K562 (cell line): ENCODE data around the gene TOR1B. TPM values are rescaled to one million over a fixed set of nuclear protein-coding genes. Genes with fewer than 3 reads are reported as not detected.

Experiments used
- ATAC-seq: fragments of 200-7000 bp; cut with Tn5 transposase; 3 replicates; pipeline ENCODE4 v1.9.1; 2020; ENCODE audit warnings: moderate library complexity
- BruUV-seq: library from RNA; stranded (reverse); fragments of 400-500 nt; replicated peaks from 2 replicates; lab custom pipeline; 2021; lab: Mats Ljungman, UMichigan
- CTCF ChIA-PET: fragments of 300-600 bp; formaldehyde crosslinking; extraction: SDS; loops from one replicate; lab custom pipeline; 2021; ENCODE audit warnings: low intra/inter-chr PET ratio; lab: Yijun Ruan, JAX
- POLR2A ChIA-PET: fragments of 300-600, 350-650 bp; sonication (Branson Sonifier 250); formaldehyde crosslinking; extraction: SDS; loops from one replicate; lab custom pipeline; 2021; ENCODE audit warnings: antibody characterized with exemption, inconsistent platforms; lab: Yijun Ruan, JAX
- DNase-seq, 4 experiments: peaks; one replicate each; pipeline versions ENCODE4 v3.0.0 to v3.0.0-alpha.2; 2011 to 2018; ENCODE audit warnings: low spot score in 3 of 4, mixed read lengths in 3 of 4; ENCODE audit errors: extremely low read depth in 1 of 4
- FAIRE-seq: peaks from 2 replicates; lab custom pipeline; 2011; peaks lifted over from hg19 to GRCh38; lab: Jason Lieb, UNC
- H2AFZ ChIP-seq: 2 replicates; pipeline ENCODE4 v1.6.0; 2011; ENCODE audit warnings: low read depth, low read length, control low read depth, inconsistent platforms
- H3K27ac ChIP-seq: fragments of 200-600 bp; 3 replicates; pipeline ENCODE4 v1.8.0; 2011; ENCODE audit warnings: low read depth, mild to moderate bottlenecking, control low read depth, inconsistent platforms, low read length, moderate library complexity, mixed read lengths; ENCODE audit errors: extremely low read depth
- H3K27me3 ChIP-seq, 2 experiments: fragments of 300-600 bp in 1 of 2; 2 replicates in 1 of 2; 3 replicates in 1 of 2; pipeline versions ENCODE4 v1.6.0 to v1.8.0; 2011; ENCODE audit warnings: inconsistent platforms in 2 of 2, low read length in 2 of 2, mild to moderate bottlenecking in 1 of 2, mixed read lengths in 1 of 2, moderate library complexity in 1 of 2; ENCODE audit not compliant: control insufficient read depth in 2 of 2, insufficient read depth in 2 of 2
- H3K36me3 ChIP-seq: fragments of 300-600 bp; 3 replicates; pipeline ENCODE4 v1.8.0; 2011; ENCODE audit warnings: mild to moderate bottlenecking, low read length, inconsistent platforms; ENCODE audit not compliant: control insufficient read depth, insufficient read depth
- H3K4me1 ChIP-seq, 2 experiments: fragments of 200-600 bp in 1 of 2; replicated peaks in 1 of 2; 2 replicates in 1 of 2; 3 replicates in 1 of 2; pipeline versions ENCODE4 v1.5.1 to v1.8.0; 2011; ENCODE audit warnings: inconsistent platforms in 2 of 2, low read length in 2 of 2, mild to moderate bottlenecking in 1 of 2, mixed read lengths in 1 of 2, moderate library complexity in 1 of 2; ENCODE audit not compliant: control insufficient read depth in 2 of 2, insufficient read depth in 2 of 2
- H3K4me2 ChIP-seq: 2 replicates; pipeline ENCODE4 v1.6.1; 2011; ENCODE audit warnings: low read length, control low read depth, inconsistent platforms, mixed read lengths; ENCODE audit not compliant: insufficient read depth
- H3K4me3 ChIP-seq: fragments of 200-600 bp; sonication (generic), shearing (Covaris generic); 2 replicates; pipeline ENCODE4 v1.5.1; 2016; ENCODE audit warnings: control low read depth, inconsistent platforms
- H3K79me2 ChIP-seq: fragments of 200-600 bp; 3 replicates; pipeline ENCODE4 v1.8.0; 2011; ENCODE audit warnings: low read length, inconsistent platforms; ENCODE audit not compliant: control insufficient read depth, insufficient read depth
- H3K9ac ChIP-seq, 2 experiments: 2 replicates each; pipeline versions ENCODE4 v1.6.0 to v1.6.1; 2011; ENCODE audit warnings: low read depth in 2 of 2, low read length in 2 of 2, control low read depth in 1 of 2, inconsistent platforms in 1 of 2, mild to moderate bottlenecking in 1 of 2, mixed read lengths in 1 of 2; ENCODE audit not compliant: insufficient read depth in 1 of 2
- H3K9me1 ChIP-seq: one replicate; pipeline ENCODE4 v1.6.0; 2011; ENCODE audit warnings: inconsistent platforms, mild to moderate bottlenecking, low read length, moderate library complexity; ENCODE audit not compliant: control insufficient read depth, insufficient read depth
- H3K9me3 ChIP-seq: replicated peaks from 2 replicates; pipeline ENCODE4 v1.5.1; 2011; ENCODE audit warnings: low read depth, low read length, inconsistent platforms; ENCODE audit not compliant: control insufficient read depth, insufficient read depth
- H4K20me1 ChIP-seq: replicated peaks from 2 replicates; pipeline ENCODE4 v1.6.1; 2011; ENCODE audit warnings: low read length, inconsistent platforms, mixed read lengths; ENCODE audit not compliant: control insufficient read depth, insufficient read depth
- NFATC3 ChIP-seq: fragments of 450-650 bp; IDR thresholded peaks from 2 replicates; pipeline ENCODE4 v1.6.1; 2017; ENCODE audit warnings: mild to moderate bottlenecking
- SMARCC2 ChIP-seq: fragments of 450-650 bp; IDR thresholded peaks from 2 replicates; pipeline ENCODE4 v1.6.1; 2017; ENCODE audit warnings: antibody characterized with exemption, moderate library complexity, mild to moderate bottlenecking, low read depth
- TCF3 ChIP-seq: sonication (generic); formaldehyde crosslinking; IDR thresholded peaks from 2 replicates; pipeline ENCODE4 v1.4.0; 2020; ENCODE audit warnings: mild to moderate bottlenecking, missing genetic modification reagents
- USF2 ChIP-seq: sonication (generic); formaldehyde crosslinking; IDR thresholded peaks from 2 replicates; pipeline ENCODE4 v1.5.0; 2020; ENCODE audit warnings: missing genetic modification reagents
- ZNF277 ChIP-seq: fragments of 250-450 bp; sonication (Bioruptor Pico); IDR thresholded peaks from 2 replicates; pipeline ENCODE4 v1.8.0; 2022; ENCODE audit warnings: inconsistent platforms, mild to moderate bottlenecking, moderate library complexity, borderline replicate concordance
- ZNF384 ChIP-seq: IDR thresholded peaks from 2 replicates; pipeline ENCODE4 v1.6.1; 2012; ENCODE audit warnings: low read depth, low read length, improper control_type of control experiment
- WGBS: fragments of 100-300 bp; shearing (Covaris generic); methylation state at CpG from one replicate; pipeline ENCODE4 v1.1.6; 2016; ENCODE audit warnings: low coverage, mixed read lengths; ENCODE audit not compliant: insufficient coverage; ENCODE audit errors: missing lambda C conversion rate; 5-methylcytosine and 5-hydroxymethylcytosine counted together
- in situ Hi-C: fragments of 300-500 bp; cut with MboI; formaldehyde crosslinking; loops from 4 replicates; pipeline ENCODE4 v1.15.0; 2018; ENCODE audit warnings: inconsistent platforms, mixed read lengths
- intact Hi-C: fragments of 100-400 bp; cut with micrococcal nuclease; formaldehyde crosslinking; loops from 2 replicates; pipeline ENCODE4 v1.14.2; 2022
- polyA plus RNA-seq, 8 experiments: library from polyadenylated mRNA; depleted of rRNA in 4 of 8; stranded (reverse) in 5 of 8; unstranded in 3 of 8; fragments of >200 nt; fragmentation: Nextera tagmentation in 2 of 8; fragmentation: Illumina TruSeq in 1 of 8; extraction: Ambion mirVana in 2 of 8; extraction: Trizol in 1 of 8; gene quantifications; 2 replicates each; pipeline versions ENCODE4 v1.2.1 to v1.2.3, GENCODE V29; 2011 to 2014; ENCODE audit warnings: inconsistent platforms in 1 of 8, missing spikeins in 1 of 8
- total RNA-seq, 7 experiments: library from RNA; depleted of rRNA in 6 of 7; stranded (reverse); fragments of >200 nt in 6 of 7; fragmentation: Illumina TruSeq in 2 of 7; extraction: Trizol in 2 of 7; gene quantifications; 2 replicates each; pipeline versions ENCODE4 v1.2.1 to v1.2.3, GENCODE V29; 2011 to 2021; ENCODE audit warnings: low replicate concordance in 1 of 7

Gene TOR1B
- total and polyA plus RNA-seq, 9 of the 15 experiments (the other 6 are each of a cell fraction or from before 2014, with no cell fraction given): 4.2 to 36.5 (median 24.6) TPM

GRCh38 chr9:129781131-129781530, 21.9 kb upstream of the TOR1B start:
- ATAC-seq (no peak), DNase-seq (no peak), FAIRE-seq (no peak)
- no peak overlapping the region for H3K27ac ChIP-seq
- no peaks in the 10 kb centered on the region for H4K20me1 ChIP-seq
- H3K9me3 ChIP-seq: no peaks in the 10 kb centered on the region
- in situ Hi-C loops (loop anchor here (5.0 to 25.0 kb wide), 4 partner anchors 44 to 1494 kb away; partner anchors contain the start of genes ASB6, GOLGA2 and SWI5), intact Hi-C loops (loop anchor here (10.0 kb wide), 1 partner anchor 646 kb away; no protein-coding TSS in a partner anchor)
- H3K79me2 ChIP-seq: no peaks in the 10 kb centered on the region
- H3K27me3 ChIP-seq: no peaks in the 10 kb centered on the region; a peak in 1 of 5 replicates
- no TSS peak for BruUV-seq
- ChIA-PET POLR2A (interaction anchor here (0.6 to 1.4 kb wide), 7 partner anchors 13 to 43 kb away, joined by 3 to 6 read pairs (median 3); partner anchors contain the start of gene PTGES), CTCF (interaction anchor here (0.6 to 4.9 kb wide), 2 partner anchors 43 to 54 kb away, joined by 3 to 46 read pairs; no protein-coding TSS in a partner anchor)
- H3K9ac ChIP-seq: no peak overlapping the region
- TF ChIP-seq TCF3 (CRISPR knock-in tag) (no peak), SMARCC2 (no peak), USF2 (CRISPR knock-in tag) (no peak), ZNF384 (no peak), NFATC3 (no peak), ZNF277 (CRISPR knock-in tag) (no peak)
- H3K4me2 ChIP-seq: no peak overlapping the region
- peaks cover 14 to 21% of the 10 kb centered on the region in 2 experiments for H3K4me1 ChIP-seq
- no peak overlapping the region for H2AFZ ChIP-seq
- 40% methylated on average over 8 of the region's 8 CpGs for WGBS
- H3K36me3 ChIP-seq: no peaks in the 10 kb centered on the region
- no peaks in the 10 kb centered on the region for H3K9me1 ChIP-seq
- no peak overlapping the region for H3K4me3 ChIP-seq
